SKM-1 (cell line): ENCODE measurements around the gene ARHGEF12.

Source experiments
- DNase-seq: peaks from one replicate; lab custom pipeline; 2025; ENCODE audit not compliant: unreplicated experiment; lab: John Stamatoyannopoulos, UW

Gene ARHGEF12

DNA sequence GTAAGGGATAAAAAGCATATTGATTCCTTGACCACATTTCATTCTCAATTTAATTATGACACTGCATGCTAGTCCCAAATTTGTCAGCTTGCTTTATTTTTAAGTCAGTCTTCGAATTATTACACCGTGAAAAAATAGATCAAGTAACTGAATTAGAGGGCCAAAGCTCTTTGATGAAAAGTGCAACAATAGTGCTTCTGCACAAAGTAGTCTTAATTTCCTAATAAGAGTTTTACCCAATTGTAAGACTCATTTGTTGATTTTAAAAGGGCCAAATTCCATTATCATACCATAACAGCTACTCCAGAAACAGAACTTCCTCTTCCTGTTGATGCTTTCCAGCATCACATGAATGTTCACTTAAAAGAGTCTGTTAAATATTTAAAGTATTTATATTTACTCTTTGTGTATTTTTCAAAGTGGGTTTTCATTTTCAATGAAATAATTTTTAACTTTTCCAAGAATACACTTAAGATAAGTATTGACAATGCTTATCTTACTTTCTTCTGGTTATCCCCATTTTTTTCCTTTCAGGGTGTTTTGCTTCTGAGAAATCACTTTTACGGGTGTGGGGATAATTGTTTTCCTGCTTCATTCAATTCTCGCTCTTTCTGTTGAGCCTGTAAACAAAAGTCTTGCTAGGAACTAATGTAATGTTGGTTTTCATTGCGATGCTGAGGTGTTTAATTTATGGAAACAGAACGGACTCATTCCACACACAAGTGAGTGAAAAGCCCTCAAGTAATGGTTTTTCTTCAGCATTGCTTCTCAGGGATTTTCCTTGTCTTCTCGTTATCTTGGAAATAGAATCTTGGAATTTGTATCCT, 2.1 kb downstream of the ARHGEF12 start:
- DNase-seq: no peak

DNA sequence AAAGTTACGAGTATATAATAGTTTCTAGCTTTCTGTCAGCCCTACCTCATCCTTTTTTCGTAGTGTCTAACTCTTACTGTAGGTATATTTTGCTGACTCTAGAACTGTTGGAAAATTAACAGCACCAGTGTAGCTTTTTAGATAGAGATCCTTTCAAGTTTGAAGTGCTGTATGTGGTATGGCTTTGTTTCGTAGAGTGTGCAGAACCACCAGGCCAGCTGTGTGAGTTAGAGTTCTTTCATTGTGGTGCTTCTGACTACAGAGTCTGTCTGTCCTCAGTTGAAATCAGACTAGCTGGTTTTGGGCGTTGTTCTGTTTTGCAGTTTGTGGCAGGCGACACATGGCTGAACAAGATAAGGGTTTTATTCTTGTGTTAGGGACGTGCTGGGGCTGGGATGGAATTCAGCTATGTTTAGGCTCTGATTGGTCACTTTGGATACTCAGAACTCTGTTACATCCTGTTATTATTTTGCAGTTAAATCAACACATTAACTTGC, 3.2 kb downstream of the ARHGEF12 start:
- DNase-seq: no peak

DNA sequence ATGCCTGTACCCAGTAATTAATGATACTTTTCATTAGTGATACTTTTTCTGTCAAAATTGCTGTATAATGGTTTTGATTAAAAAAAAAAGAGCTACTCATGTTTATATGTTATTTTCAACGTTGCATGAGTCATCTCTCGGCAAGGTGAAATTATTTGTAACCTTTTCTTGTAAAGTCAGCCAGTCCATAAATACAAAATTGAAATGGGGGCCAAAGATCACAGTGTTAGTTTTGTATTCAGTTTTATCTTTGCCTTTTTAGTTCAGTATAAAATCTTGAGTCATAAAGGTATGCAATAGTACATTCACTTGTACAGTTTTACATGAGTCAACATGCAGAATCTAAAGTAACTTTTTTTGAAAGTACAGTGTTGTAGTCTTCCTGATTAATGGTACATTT, 4.3 kb downstream of the ARHGEF12 start:
- no peak for DNase-seq

DNA sequence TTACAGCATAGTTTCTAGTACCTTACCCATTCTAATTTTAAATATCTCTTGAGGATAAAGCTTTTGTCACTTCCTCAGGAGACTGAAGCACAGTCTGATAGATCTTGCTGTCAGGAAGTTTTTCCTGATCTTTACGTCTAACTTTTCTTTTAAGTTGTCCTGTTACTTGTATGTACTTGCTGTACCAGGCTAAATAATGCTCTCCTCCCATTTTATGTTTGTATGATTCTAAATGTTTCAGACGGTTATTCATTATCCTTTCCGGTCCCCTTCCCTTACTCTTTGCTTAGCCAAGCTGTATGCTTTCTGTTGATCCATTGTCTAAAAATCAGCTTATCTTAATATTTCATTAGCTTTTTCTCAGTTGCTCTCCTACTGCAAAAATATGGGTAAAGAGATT, 6.0 kb downstream of the ARHGEF12 start:
- DNase-seq: no peak

DNA sequence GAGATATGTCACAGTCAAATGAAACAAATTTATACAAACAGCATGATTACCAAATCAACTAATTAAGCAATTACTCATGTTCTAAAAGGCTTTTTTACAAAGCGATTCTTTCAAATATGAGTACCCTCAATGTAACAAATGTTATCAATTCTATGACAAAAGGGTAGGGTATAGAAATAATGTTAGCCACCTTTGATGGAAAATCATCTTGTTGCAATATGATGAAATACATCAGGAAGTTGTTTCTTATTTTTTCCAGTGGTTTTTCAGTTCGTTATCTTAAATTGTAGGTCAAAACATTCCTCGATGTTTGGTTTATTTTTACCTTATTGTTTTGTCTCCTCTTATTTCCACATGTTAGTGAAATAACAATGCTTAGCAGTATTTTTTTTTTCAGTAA, 6.5 kb downstream of the ARHGEF12 start:
- no peak for DNase-seq

DNA sequence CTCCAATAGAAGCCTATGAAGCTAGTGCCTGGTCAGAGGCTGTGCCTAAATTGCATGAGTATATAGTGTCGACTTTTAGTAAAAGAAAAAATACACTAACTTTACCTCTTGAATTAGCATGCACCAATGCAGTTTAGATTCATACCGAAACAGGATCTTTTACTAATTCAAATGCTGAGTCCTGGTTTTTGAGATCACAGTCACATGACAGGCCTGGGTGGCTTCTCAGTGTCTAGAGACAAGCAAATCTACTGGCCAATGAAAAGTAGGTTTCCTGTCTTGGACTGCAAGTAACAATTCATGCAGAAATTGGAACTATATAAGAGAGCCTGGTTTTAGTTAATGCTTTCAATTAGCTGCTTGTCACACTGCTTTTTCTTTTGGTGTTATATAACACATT, 7.2 kb downstream of the ARHGEF12 start:
- no peak for DNase-seq

DNA sequence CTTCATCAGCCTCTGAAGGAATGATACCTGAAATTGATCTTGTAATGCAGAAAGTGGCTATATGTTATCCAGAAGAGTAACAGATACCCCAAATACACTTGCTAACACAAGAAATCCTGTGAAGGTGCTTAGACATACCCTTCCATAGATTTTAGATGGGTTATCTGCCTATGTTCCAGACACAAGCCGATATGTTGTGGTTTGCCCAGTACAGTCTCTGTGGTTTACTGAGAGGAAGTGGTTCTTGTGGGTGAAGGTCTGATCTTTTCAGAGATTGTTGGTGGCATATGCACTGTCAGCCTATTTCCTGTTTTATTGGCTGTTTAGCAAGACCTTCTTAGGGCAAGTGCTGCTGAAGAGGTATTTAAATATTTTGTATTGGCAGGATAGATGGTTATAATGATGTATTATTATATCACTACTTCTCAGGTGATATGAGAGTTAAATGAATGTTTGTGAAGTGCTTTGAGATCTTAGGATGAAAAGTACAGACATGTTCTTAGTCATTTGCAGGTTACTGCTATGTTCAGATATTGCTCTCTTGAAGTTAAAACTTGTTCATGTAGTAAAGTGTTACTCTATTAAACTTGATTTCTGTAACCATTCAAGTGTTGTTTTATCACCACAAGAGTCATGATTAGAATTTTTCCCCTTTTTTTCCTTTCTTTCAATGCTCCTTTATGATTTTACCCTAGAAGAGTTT, 8.2 kb downstream of the ARHGEF12 start:
- DNase-seq: peak; percentile 31

DNA sequence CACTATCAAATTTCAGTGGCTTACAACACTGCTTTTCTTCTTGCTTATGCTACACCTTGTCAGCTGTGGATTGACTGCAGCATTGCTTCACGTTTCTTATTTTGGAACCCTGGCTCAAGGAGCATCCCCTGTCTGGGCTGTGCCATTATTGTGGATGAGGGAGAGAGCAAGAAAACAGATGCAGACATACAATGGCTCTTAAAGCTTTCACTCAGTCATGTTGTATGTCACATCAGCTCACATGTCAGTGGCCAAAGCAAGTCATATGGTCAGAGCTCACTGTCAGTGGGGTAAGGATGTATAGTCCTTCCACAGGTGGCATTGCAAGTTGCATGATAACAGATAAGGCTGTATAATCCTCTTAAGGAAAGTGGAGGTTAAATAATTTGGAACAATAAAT, 10.0 kb downstream of the ARHGEF12 start:
- DNase-seq: no peak

DNA sequence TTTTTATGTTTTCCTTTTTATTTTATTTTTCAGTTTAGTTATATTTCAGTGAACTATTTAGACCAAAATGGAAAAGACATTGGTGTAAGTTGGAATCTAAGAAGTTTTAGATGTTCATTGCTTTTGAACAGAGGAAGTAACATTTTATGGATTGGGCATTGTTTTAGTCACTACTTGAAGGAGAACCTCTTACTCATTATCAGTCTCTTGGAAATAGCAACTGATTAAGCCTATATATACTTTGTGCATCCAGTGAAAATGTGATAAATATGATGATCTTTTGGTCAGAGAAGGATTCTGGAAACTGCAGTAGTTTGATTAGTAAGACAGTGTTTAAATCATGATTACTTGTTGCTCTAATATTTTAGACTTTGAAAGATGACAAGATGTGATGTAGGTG, 14.4 kb downstream of the ARHGEF12 start:
- DNase-seq: no peak

DNA sequence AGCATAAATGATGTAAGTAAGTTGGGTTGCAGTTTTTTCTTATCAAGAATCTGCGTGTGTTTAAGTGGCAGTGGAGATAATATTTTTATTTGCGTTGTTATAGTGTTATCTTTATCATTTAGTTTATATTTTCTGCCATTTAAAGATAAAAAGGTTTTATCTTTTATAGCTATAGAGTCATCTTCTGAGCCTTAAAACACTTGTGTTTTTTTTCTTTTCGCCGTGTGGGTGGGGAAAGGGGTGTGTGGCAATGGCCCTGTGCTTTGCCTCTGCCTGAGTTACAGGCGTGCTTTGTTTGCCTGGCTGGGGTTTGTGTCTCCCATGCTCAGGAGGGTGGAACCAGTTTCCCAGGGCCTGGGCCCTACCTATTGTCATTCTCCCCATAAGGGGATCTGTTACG, 16.2 kb downstream of the ARHGEF12 start:
- DNase-seq: no peak

DNA sequence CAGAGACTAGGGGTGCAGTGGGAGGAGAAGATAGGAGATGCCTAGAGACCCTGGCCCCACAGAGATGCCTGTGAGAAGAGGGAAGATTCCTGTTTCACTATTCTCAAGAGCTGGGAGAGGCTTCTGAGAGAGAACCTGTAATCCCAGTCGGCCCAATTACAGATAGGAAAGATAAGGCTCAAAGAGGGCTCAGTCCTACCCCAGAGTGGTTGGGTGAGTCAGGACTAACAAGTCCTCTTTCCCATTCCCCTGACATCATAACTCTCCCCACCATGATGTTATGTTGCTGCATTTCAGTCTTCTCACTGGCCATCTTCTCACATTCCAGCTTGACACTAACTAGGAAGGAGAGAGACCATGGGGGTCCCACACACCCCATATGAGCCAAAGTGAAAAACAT, 17.9 kb downstream of the ARHGEF12 start:
- no peak for DNase-seq

DNA sequence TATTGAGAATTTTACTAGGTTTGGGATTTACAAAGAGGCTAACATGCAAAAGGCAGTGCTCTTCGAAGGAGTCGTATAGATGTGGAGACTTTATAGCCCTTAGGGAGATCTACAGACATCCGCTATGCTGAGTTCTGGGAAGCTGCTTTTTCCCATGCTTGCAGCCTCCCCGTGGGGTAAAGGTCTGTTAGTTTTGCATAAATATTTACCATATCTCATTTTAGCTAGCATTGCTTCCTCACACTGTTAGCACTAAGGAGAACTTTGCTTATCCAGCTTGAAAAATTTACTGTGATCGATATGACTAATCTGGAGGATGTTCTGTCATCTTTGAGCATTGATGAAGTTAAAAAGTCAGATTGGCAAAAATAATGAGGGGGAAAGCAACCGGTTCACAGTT, 18.6 kb downstream of the ARHGEF12 start:
- no peak for DNase-seq

DNA sequence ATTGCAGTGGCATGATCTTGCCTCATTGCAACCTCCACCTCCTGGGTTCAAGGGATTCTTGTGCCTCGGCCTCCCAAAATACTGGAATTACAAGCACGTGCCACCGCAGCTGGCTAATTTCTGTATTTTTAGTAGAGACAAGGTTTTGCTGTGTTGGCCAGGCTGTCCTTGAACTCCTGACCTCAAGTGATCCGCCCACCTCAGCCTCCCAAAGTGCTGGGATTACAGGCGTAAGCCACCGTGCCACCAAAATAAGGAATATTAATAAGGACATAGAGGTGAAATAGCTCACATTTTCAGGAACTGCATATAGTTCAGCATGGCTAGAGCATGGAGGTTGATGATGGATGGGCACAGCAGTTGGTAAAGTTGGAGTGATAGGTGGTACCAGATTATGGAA, 21.4 kb downstream of the ARHGEF12 start:
- DNase-seq: no peak

DNA sequence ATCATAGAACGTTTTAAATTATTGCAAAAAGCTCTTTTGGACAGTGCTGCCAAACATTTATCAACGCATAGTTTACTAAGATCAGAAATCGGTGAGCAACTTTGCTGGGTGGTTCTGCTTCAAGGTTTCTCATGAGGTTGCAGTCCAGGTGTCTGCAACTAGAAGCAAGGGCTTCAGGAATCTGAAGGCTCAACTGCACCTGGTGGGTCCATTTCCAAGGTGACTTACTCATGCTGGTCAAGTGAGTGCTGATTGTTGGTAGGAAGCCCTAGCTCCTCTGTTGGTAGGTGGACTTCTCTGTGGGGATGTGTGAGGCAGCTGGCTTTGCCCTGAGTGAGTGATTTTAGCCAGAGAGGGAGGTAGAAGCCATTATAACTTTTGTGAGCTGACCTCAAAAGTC, 22.5 kb downstream of the ARHGEF12 start:
- DNase-seq: no peak

DNA sequence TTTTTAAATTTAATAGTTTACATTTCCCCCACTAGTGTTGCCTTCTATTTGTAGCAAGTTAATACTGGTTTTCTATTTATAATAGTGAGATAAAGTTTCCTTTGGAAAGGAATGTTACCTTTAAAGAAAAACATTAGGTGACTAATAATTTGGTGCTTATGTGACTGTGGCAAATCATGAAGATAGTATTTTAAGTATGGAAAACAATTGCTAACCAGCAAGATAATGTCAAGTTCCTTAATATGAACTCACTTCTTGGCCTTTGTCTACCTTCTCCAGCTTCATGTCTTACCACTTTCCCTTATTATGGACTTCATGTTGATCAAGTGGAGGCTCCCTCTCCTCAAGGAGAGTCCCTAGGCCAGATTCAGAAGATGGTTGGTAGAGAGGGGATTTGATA, 27.2 kb downstream of the ARHGEF12 start:
- no peak for DNase-seq

DNA sequence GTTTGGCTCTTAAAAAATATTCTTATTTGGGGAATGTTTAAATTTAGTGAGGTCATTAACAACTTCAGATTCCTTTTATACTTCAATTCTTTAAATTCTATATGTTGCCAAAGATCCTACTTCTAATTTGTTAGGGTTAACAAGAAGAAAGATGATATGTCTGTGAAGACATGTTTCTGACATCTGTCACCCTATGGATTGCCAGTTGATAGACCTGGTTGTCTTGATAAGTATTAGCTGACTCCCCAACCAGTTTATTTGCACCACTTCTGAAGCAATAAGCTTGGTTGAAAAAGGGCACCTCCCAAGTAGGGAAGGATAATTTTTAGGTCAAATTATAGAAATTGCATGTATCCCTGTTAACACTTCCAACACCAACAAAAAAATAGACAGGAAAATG, 29.3 kb downstream of the ARHGEF12 start:
- DNase-seq: no peak

DNA sequence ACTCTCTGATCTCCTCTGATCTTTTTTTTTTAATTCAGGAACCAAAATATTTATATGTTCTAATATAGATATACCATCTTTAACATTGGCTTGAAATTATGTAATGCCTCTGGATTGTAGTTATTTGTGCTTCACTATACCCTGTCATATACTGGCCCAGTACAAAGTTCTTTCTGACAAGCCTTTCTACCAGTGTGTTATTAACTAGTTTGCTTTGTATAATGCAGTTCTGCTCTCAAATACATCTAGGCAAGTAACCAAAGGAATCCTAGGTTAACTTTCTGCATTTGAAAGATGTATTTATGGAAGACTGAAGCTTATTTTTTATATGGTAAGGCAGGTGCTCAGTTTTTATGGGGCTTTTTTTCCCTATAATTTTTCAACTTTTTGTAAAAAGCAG, 36.1 kb downstream of the ARHGEF12 start:
- no peak for DNase-seq

DNA sequence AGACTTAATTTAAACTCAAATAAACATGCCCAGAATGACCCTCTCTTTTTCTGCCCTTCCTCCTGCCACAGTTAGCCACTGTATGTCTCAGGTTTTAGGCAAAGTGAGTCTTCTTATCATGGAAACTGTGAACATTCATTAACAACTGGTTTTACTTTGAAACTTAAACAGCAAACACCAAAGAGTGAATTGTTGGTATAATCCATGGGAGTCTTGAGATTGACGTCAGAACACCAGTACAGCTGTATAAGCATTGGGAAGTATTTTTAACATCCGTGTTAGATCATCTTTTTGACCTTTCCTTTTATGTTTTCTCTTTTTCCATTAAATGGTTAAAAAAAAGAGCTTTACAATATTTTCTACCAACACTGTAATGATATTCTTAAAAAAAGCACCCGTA, 38.9 kb downstream of the ARHGEF12 start:
- DNase-seq: no peak

DNA sequence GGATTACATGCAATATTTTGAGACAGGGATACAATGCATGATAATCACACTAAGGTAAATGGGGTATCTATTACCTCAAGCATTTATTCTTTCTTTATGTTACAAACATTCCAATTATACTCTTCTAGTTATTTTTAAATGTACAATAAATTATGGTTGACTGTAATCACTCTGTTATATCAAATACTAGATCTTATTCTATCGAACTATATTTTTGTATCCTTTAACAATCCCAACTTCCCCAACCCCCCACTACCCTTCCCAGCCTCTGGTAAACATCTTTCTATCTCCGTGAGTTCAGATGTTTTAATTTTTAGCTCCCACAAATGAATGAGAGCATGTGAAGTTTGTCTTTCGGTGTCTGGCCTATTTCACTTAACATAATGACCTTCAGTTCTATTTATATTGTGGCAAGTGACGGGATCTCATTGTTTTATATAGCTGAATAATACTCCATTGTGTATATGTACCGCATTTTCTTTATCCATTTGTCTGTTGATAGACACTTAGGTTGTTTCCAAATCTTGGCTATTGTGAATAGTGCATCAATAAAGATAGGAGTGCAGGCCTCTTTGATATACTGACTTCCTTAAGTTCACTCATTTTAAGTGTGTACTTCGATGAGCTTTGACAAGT, 40.5 kb downstream of the ARHGEF12 start:
- no peak for DNase-seq

DNA sequence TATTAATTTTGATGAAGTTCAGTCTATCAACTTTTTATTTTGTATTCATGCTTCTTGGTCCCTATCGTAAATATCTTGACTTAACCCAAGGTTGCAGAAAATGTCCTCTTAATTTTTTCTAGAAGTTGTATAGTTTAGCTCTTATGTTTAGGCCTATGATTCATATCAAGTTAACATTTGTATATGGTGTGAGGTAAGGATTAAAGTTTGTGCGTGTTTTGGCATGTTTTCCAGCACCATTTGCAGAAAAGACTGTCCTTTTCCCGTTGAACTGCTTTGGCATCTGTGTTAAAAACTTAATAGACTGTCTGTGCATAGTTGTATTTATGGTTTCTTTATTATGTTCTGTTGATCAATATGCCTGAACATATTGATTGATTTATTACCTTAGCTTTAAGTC, 42.3 kb downstream of the ARHGEF12 start:
- DNase-seq: no peak

DNA sequence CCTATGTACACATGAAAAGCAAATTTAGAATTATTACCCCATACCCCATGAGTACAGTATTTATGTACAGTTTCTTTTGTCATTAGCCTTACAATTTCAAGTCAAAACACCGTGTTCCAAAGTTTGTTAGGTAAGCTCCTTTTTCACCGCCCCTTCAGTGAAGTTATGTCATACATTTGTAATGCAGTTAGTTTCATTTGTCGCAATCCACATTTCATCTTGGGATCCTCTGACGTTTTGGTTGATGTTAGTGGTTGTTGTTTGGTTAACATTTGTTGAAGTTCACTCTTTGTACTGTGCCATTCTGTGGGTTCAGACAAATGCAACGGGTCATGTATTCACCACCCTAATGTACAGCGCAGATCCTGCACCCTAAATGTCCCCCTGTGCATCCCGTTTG, 45.2 kb downstream of the ARHGEF12 start:
- DNase-seq: no peak

DNA sequence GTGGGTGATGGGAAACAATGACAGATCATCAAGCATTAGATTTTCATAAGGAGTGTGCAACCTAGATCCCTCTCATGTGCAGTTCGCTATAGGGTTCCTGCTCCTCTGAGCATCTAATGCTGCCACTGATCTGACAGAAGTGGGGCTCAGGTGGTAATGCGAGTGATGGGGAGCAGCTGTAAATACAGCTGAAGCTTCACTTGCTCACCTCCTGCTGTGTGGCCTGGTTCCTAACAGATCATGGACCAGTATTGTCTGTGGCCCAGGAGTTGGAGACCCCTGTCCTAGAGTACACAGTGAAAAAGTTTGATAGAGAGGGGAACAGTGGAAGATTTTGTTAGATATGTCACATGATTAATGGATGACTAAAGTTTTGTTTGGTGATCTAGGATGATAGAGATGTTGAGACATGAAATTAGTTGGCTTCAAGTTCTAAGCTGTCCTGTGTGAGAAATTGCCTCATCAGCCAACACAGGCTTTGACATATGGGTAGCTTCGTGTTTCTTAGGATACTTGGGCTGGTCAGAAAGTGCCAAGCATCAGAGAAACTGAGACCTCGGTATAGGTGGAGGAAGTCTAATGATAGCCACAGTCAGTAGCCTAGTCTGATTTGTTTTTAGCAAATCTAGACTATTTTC, 47.4 kb downstream of the ARHGEF12 start:
- DNase-seq: no peak
